Panc1 (cell line): ENCODE results near the gene CNPPD1. TPM values are rescaled to one million over a fixed set of nuclear protein-coding genes. Genes with fewer than 3 reads are reported as not detected.

ENCODE experiments used
- ATAC-seq: fragments of 200-7000 bp; cut with Tn5 transposase; 2 replicates; pipeline ENCODE4 v1.9.1; 2020; ENCODE audit warnings: mild to moderate bottlenecking, moderate library complexity
- BruUV-seq: library from RNA; stranded (reverse); fragments of 400-500 nt; replicated peaks from 2 replicates; lab custom pipeline; 2021; lab: Mats Ljungman, UMichigan
- CTCF ChIA-PET: fragments of 300-600 bp; sonication (Branson Sonifier 250); formaldehyde crosslinking; loops from one replicate; lab custom pipeline; 2022; ENCODE audit warnings: antibody characterized with exemption; lab: Charles Lee
- POLR2A ChIA-PET: fragments of 300-600 bp; sonication (Branson Sonifier 250); formaldehyde crosslinking; loops from one replicate; lab custom pipeline; 2022; ENCODE audit warnings: antibody characterized with exemption; lab: Charles Lee
- DNase-seq: peaks from one replicate; pipeline ENCODE4 v3.0.0-alpha.2; 2010; ENCODE audit warnings: low read depth, low spot score
- H3K27ac ChIP-seq: 2 replicates; pipeline ENCODE4 v1.5.1; 2011; ENCODE audit warnings: mild to moderate bottlenecking, low read length, inconsistent platforms
- H3K27me3 ChIP-seq: fragments of 200-500 bp; sonication (Bioruptor generic); 2 replicates; pipeline ENCODE4 v1.6.0; 2014; ENCODE audit warnings: low read length, inconsistent platforms; ENCODE audit not compliant: control insufficient read depth, insufficient read depth
- H3K36me3 ChIP-seq: fragments of 200-500 bp; sonication (Bioruptor generic); 2 replicates; pipeline ENCODE4 v1.5.1; 2014; ENCODE audit warnings: inconsistent platforms, mild to moderate bottlenecking, low read length, moderate library complexity; ENCODE audit not compliant: control insufficient read depth, insufficient read depth
- H3K4me1 ChIP-seq: 2 replicates; pipeline ENCODE4 v1.5.1; 2011; ENCODE audit warnings: inconsistent platforms, mild to moderate bottlenecking, low read length, moderate library complexity; ENCODE audit not compliant: control insufficient read depth, insufficient read depth
- H3K4me3 ChIP-seq, 2 experiments: 2 replicates each; pipeline ENCODE4 v1.5.1; 2011 to 2012; ENCODE audit warnings: low read depth in 2 of 2, low read length in 2 of 2, mild to moderate bottlenecking in 2 of 2, inconsistent platforms in 1 of 2, moderate library complexity in 1 of 2
- H3K9me3 ChIP-seq: fragments of 200-500 bp; sonication (Bioruptor generic); 2 replicates; pipeline ENCODE4 v1.5.1; 2014; ENCODE audit warnings: low read depth, mild to moderate bottlenecking, inconsistent platforms, low read length, moderate library complexity; ENCODE audit not compliant: control insufficient read depth, insufficient read depth
- POLR2AphosphoS5 ChIP-seq: IDR thresholded peaks from 2 replicates; pipeline ENCODE4 v1.6.1; 2012; ENCODE audit warnings: mild to moderate bottlenecking, low read depth, low read length, moderate library complexity
- SIN3A ChIP-seq: IDR thresholded peaks from 2 replicates; pipeline ENCODE4 v1.6.1; 2012; ENCODE audit warnings: low read depth, mild to moderate bottlenecking, low read length, moderate library complexity, borderline replicate concordance; ENCODE audit not compliant: insufficient read depth
- TCF7L2 ChIP-seq: IDR thresholded peaks from 2 replicates; pipeline ENCODE4 v1.6.1; 2011; ENCODE audit warnings: mild to moderate bottlenecking, low read depth, low read length, inconsistent platforms
- in situ Hi-C: cut with HindIII; loops from 2 replicates; pipeline ENCODE4 v1.10.0; 2016; ENCODE audit warnings: low sequenced_read_pairs, low pct_unique_long_range_greater_than_20kb
- intact Hi-C: fragments of 100-400 bp; cut with micrococcal nuclease; formaldehyde crosslinking; loops from one replicate; pipeline ENCODE4 v1.10.0; 2022; ENCODE audit not compliant: unreplicated experiment
- total RNA-seq: library from RNA; stranded (reverse); gene quantifications from one replicate; pipeline ENCODE4 v1.2.1, GENCODE V29; 2021; ENCODE audit not compliant: unreplicated experiment
- TF ChIP-seq, protein P1 (sequence below): fragments of 450-650 bp; IDR thresholded peaks from 2 replicates; pipeline ENCODE4 v1.5.1; 2017; ENCODE audit warnings: mild to moderate bottlenecking
- TF ChIP-seq, protein P2 (sequence below), 2 experiments: IDR thresholded peaks; 2 replicates each; pipeline ENCODE4 v1.6.1; 2011 to 2012; ENCODE audit warnings: low read depth in 2 of 2, control low read depth in 1 of 2, low read length in 1 of 2, mild to moderate bottlenecking in 1 of 2, moderate library complexity in 1 of 2; ENCODE audit not compliant: insufficient read depth in 1 of 2

The CNPPD1 gene
- total RNA-seq, 1 experiment from 2014 or later, result 55.7 TPM

DNA sequence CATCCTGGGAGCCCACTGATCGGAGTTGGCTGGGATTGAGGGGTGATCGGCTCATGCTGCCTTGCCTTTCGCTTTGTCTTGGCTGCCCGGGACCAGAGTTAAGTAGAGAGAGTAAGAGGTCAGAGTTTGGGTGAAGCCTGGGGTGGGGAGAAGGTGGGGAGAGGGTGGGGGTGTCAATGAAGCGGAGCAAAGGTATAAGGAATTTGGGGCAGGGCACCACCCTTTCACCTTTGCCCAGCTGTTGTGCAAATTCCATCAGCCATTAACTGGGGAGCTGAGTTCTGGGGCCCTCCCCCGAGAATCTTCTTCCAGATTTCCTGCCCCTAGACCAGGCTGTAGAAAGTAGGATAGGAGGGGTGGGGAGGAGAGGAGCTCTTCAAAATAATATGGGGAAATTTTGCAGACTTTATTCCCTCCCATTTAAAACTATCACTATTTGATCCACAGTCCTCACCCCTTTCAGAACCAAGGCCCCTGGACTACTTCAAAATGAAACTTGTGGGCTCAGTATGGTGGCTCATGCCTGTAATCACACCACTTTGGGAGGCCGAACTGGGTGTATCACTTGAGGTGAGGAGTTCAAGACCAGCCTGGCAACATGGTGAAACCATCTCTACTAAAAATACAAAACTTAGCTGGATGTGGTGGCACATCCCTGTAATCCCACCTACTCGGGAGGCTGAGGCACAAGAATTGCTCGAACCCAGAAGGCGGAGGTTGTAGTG, 6.6 kb downstream of the CNPPD1 start, which contains the start of gene SLC23A3:
Gene SLC23A3 (minus strand): TSS at position 100 of the 725 bp plus-strand sequence. CDS start 45 bp downstream, at position 55.
- Histone ChIP-seq H3K4me1 (no peaks in the 10 kb centered on the region), H3K9me3 (no peaks in the 10 kb centered on the region), H3K36me3 (no peaks in the 10 kb centered on the region; the same call in 1 of the 2 replicates), H3K4me3 (no peak within 1 kb of the TSS), H3K27me3 (no peaks in the 10 kb centered on the region), H3K27ac (no peak within 1 kb of the TSS)
- no peak for TF ChIP-seq SIN3A
- no peak for TF ChIP-seq POLR2AphosphoS5
- TF ChIP-seq TCF7L2, result no peak
- TF ChIP-seq, protein P1, sequence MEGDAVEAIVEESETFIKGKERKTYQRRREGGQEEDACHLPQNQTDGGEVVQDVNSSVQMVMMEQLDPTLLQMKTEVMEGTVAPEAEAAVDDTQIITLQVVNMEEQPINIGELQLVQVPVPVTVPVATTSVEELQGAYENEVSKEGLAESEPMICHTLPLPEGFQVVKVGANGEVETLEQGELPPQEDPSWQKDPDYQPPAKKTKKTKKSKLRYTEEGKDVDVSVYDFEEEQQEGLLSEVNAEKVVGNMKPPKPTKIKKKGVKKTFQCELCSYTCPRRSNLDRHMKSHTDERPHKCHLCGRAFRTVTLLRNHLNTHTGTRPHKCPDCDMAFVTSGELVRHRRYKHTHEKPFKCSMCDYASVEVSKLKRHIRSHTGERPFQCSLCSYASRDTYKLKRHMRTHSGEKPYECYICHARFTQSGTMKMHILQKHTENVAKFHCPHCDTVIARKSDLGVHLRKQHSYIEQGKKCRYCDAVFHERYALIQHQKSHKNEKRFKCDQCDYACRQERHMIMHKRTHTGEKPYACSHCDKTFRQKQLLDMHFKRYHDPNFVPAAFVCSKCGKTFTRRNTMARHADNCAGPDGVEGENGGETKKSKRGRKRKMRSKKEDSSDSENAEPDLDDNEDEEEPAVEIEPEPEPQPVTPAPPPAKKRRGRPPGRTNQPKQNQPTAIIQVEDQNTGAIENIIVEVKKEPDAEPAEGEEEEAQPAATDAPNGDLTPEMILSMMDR, result no peak
- intact Hi-C loops, result loop anchor here (10.0 kb wide), 1 partner anchor 45 kb away; the partner anchor contains the start of gene ABCB6
- CTCF ChIA-PET, result interaction anchor here (0.6 to 0.7 kb wide), 2 partner anchors 28 to 254 kb away, joined by 4 to 9 read pairs; no protein-coding TSS in a partner anchor
- ATAC-seq (no peak), DNase-seq (no peak)
- in situ Hi-C loops, result no loop called here
- BruUV-seq, result no TSS peak
- POLR2A ChIA-PET, result interaction anchor here (0.5 to 0.7 kb wide), 3 partner anchors 31 to 503 kb away, joined by 3 to 5 read pairs (median 3); no protein-coding TSS in a partner anchor

DNA sequence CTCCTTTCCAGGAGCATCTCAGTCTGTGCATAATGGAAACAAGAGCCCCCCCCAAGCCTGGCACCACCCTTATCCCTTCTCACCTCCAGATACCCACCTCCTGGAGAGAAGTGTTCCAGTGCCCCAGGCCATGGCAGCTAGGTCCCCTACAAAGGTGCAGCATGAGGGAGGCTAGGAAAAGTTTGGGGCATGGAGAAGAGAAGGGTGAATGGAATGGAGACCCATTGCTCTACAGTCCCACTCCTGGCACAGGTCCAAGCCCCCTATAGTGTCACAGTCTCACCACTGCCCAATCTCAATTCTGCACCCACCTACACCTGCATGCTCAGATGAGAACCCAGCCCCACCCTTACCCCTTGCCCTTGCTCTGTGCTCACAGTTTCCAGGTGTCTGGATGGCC, 7.8 kb downstream of the CNPPD1 start:
- DNase-seq (no peak), ATAC-seq (no peak)
- intact Hi-C loops (loop anchor here (10.0 kb wide), 1 partner anchor 46 kb away; the partner anchor contains the start of gene ABCB6), in situ Hi-C loops (no loop called here)
- Histone ChIP-seq H3K4me1 (no peaks in the 10 kb centered on the region), H3K9me3 (no peaks in the 10 kb centered on the region), H3K27me3 (no peaks in the 10 kb centered on the region), H3K27ac (no peak overlapping the region), H3K36me3 (no peaks in the 10 kb centered on the region; the same call in 1 of the 2 replicates), H3K4me3 (no peak overlapping the region)
- BruUV-seq, result no TSS peak
- POLR2A ChIA-PET, result no interaction called here
- no peak for TF ChIP-seq POLR2AphosphoS5
- CTCF ChIA-PET, result no interaction called here

DNA sequence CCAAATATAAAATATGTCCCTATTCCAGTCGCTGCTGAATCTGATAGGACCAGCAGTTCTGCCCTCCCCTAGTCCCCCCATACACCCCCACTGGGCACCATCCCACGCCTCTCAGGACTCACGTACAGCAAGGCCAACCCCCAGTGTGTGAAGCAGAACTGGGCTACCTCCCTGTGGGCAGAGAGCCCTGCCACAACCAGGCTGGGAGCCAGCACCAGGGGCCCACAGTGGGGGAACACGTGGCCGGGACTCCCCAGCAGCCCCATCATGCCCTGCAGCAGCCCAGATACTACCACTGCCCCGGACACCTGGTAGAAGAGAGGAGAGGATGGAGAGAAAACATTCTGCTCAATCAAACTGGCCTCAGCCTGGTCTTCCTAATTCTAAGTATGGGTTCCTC, 8.2 kb downstream of the CNPPD1 start:
- ATAC-seq (no peak), DNase-seq (no peak)
- POLR2A ChIA-PET, result no interaction called here
- H3K9me3 ChIP-seq, result no peaks in the 10 kb centered on the region
- BruUV-seq, result no TSS peak
- no peaks in the 10 kb centered on the region for H3K4me1 ChIP-seq
- H3K27ac ChIP-seq, result no peak overlapping the region
- H3K27me3 ChIP-seq, result no peaks in the 10 kb centered on the region
- in situ Hi-C loops (no loop called here), intact Hi-C loops (loop anchor here (10.0 kb wide), 1 partner anchor 46 kb away; the partner anchor contains the start of gene ABCB6)
- H3K4me3 ChIP-seq, result no peak overlapping the region
- no peaks in the 10 kb centered on the region for H3K36me3 ChIP-seq
- TF ChIP-seq, protein P2, sequence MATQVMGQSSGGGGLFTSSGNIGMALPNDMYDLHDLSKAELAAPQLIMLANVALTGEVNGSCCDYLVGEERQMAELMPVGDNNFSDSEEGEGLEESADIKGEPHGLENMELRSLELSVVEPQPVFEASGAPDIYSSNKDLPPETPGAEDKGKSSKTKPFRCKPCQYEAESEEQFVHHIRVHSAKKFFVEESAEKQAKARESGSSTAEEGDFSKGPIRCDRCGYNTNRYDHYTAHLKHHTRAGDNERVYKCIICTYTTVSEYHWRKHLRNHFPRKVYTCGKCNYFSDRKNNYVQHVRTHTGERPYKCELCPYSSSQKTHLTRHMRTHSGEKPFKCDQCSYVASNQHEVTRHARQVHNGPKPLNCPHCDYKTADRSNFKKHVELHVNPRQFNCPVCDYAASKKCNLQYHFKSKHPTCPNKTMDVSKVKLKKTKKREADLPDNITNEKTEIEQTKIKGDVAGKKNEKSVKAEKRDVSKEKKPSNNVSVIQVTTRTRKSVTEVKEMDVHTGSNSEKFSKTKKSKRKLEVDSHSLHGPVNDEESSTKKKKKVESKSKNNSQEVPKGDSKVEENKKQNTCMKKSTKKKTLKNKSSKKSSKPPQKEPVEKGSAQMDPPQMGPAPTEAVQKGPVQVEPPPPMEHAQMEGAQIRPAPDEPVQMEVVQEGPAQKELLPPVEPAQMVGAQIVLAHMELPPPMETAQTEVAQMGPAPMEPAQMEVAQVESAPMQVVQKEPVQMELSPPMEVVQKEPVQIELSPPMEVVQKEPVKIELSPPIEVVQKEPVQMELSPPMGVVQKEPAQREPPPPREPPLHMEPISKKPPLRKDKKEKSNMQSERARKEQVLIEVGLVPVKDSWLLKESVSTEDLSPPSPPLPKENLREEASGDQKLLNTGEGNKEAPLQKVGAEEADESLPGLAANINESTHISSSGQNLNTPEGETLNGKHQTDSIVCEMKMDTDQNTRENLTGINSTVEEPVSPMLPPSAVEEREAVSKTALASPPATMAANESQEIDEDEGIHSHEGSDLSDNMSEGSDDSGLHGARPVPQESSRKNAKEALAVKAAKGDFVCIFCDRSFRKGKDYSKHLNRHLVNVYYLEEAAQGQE (IDR thresholded peaks at IDR 0.05; ENCODE audit: insufficient read depth in 1 of 2, low read depth in 2 of 2, low read length in 1 of 2), result no peak
- TF ChIP-seq POLR2AphosphoS5 (no peak), SIN3A (no peak), TCF7L2 (no peak)
- TF ChIP-seq, protein P1, result no peak
- CTCF ChIA-PET, result no interaction called here
